Natural killer cell treated with Interleukin-12 subunit alpha and Interleukin-12 subunit beta and Interleukin-15 and Interleukin-18, amount 100 ng/mL, for 72 hours (primary cell): ENCODE measurements around the gene UQCRH. TPM values are rescaled to one million over a fixed set of nuclear protein-coding genes. Genes with fewer than 3 reads are reported as not detected.

Experiments used
- ATAC-seq, 2 donors: fragments of 150-1000 bp; cut with Tn5 transposase in 1 of 2; sonication (Bioruptor Pico), chemical (Tn5 transposase) in 1 of 2; 2 replicates each; pipeline ENCODE4 v1.10.0; 2021
- DNase-seq: peaks from one replicate; pipeline ENCODE4 v3.0.0; 2022; ENCODE audit warnings: low spot score
- H3K27ac Mint-ChIP-seq, 2 donors: 1 replicate in 1 of 2; 2 replicates in 1 of 2; pipeline ENCODE4 v1.8.0; 2022; ENCODE audit warnings: mixed read lengths in 2 of 2, mild to moderate bottlenecking in 1 of 2, moderate library complexity in 1 of 2
- H3K27me3 Mint-ChIP-seq, 2 donors: 1 replicate in 1 of 2; 2 replicates in 1 of 2; pipeline ENCODE4 v1.8.0; 2022; ENCODE audit warnings: mixed read lengths in 2 of 2
- H3K36me3 Mint-ChIP-seq: one replicate; pipeline ENCODE4 v1.8.0; 2022; ENCODE audit warnings: mixed read lengths
- H3K4me1 Mint-ChIP-seq, 2 donors: 1 replicate in 1 of 2; 2 replicates in 1 of 2; pipeline ENCODE4 v1.8.0; 2022; ENCODE audit warnings: low read depth in 2 of 2, mixed read lengths in 2 of 2, mild to moderate bottlenecking in 1 of 2
- H3K4me3 Mint-ChIP-seq: one replicate; pipeline ENCODE4 v1.8.0; 2022; ENCODE audit warnings: mixed read lengths
- H3K9me3 Mint-ChIP-seq: 2 replicates; pipeline ENCODE4 v1.8.0; 2022; ENCODE audit warnings: mixed read lengths
- total RNA-seq, 2 donors: library from RNA; stranded (reverse); gene quantifications; one replicate each; pipeline ENCODE4 v1.2.3, GENCODE V29; 2022

The UQCRH gene
- total RNA-seq: 100 to 1,000 TPM; 236 to 253 TPM

- peak; percentile 89 to 94 for ATAC-seq
- H3K9me3 Mint-ChIP-seq: no peaks in the 10 kb centered on the region
- peaks cover 6% of the 10 kb centered on the region for H3K36me3 Mint-ChIP-seq
- peaks cover 37 to 39% of the 10 kb centered on the region in 2 donors for H3K4me1 Mint-ChIP-seq
- peak within 1 kb of the TSS; percentile 99 for H3K4me3 Mint-ChIP-seq
- peak; percentile 96 for DNase-seq
- peak within 1 kb of the TSS; percentile 95 to 98 for H3K27ac Mint-ChIP-seq
- H3K27me3 Mint-ChIP-seq: no peaks in the 10 kb centered on the region
Measured at GRCh38 chr1:46303038-46303871, at the start of gene UQCRH, which contains the start of gene LRRC41. Gene UQCRH (plus strand): TSS chr1:46303698. CDS start chr1:46303767, 69 bp downstream. Gene LRRC41 (minus strand): TSS chr1:46303616. CDS start chr1:46303322, 294 bp downstream.

- H3K27ac Mint-ChIP-seq: no peak overlapping the region
- DNase-seq (no peak), ATAC-seq (no peak)
- no peaks in the 10 kb centered on the region for H3K4me1 Mint-ChIP-seq
- no peaks in the 10 kb centered on the region for H3K9me3 Mint-ChIP-seq
- H3K36me3 Mint-ChIP-seq: peaks cover 9% of the 10 kb centered on the region
- H3K4me3 Mint-ChIP-seq: no peak overlapping the region
- H3K27me3 Mint-ChIP-seq: no peaks in the 10 kb centered on the region
Measured at GRCh38 chr1:46254668-46255067, 48.8 kb upstream of the UQCRH start.

- Mint-ChIP-seq H3K4me3 (no peak overlapping the region), H3K36me3 (peaks cover 9% of the 10 kb centered on the region), H3K4me1 (no peaks in the 10 kb centered on the region), H3K27ac (no peak overlapping the region), H3K9me3 (no peaks in the 10 kb centered on the region), H3K27me3 (no peaks in the 10 kb centered on the region)
- no peak for ATAC-seq
- DNase-seq: no peak
Measured at GRCh38 chr1:46256523-46256922, 47.0 kb upstream of the UQCRH start.

GRCh38 chr1:46262508-46262907 is 41.0 kb upstream of the UQCRH start:
- Mint-ChIP-seq H3K27me3 (no peaks in the 10 kb centered on the region), H3K4me1 (peaks cover 0 to 3% of the 10 kb centered on the region in 2 donors), H3K27ac (no peak overlapping the region), H3K9me3 (no peaks in the 10 kb centered on the region), H3K36me3 (peaks cover 7% of the 10 kb centered on the region), H3K4me3 (no peak overlapping the region)
- no peak for ATAC-seq
- DNase-seq: no peak

- Mint-ChIP-seq H3K9me3 (no peaks in the 10 kb centered on the region), H3K4me1 (peaks cover 0 to 3% of the 10 kb centered on the region in 2 donors), H3K27ac (no peak overlapping the region), H3K4me3 (no peak overlapping the region), H3K36me3 (peaks cover 7% of the 10 kb centered on the region), H3K27me3 (no peaks in the 10 kb centered on the region)
- no peak for ATAC-seq
- DNase-seq: no peak
Measured at GRCh38 chr1:46263146-46263545, 40.4 kb upstream of the UQCRH start.

- no peak for ATAC-seq
- no peaks in the 10 kb centered on the region for H3K27me3 Mint-ChIP-seq
- DNase-seq: no peak
- peaks cover 0 to 3% of the 10 kb centered on the region in 2 donors for H3K4me1 Mint-ChIP-seq
- no peak overlapping the region for H3K4me3 Mint-ChIP-seq
- H3K27ac Mint-ChIP-seq: no peak overlapping the region
- H3K9me3 Mint-ChIP-seq: no peaks in the 10 kb centered on the region
- peaks cover 4% of the 10 kb centered on the region for H3K36me3 Mint-ChIP-seq
Measured at GRCh38 chr1:46268578-46268977, 34.9 kb upstream of the UQCRH start.

- no peaks in the 10 kb centered on the region for H3K9me3 Mint-ChIP-seq
- no peak for ATAC-seq
- peaks cover 4% of the 10 kb centered on the region for H3K36me3 Mint-ChIP-seq
- no peaks in the 10 kb centered on the region for H3K4me1 Mint-ChIP-seq
- no peaks in the 10 kb centered on the region for H3K27me3 Mint-ChIP-seq
- no peak overlapping the region for H3K4me3 Mint-ChIP-seq
- DNase-seq: no peak
- no peak overlapping the region for H3K27ac Mint-ChIP-seq
Measured at GRCh38 chr1:46274225-46275029, 29.1 kb upstream of the UQCRH start.

GRCh38 chr1:46275030-46275337 is 28.5 kb upstream of the UQCRH start:
- Mint-ChIP-seq H3K4me1 (no peaks in the 10 kb centered on the region), H3K27ac (no peak overlapping the region), H3K27me3 (no peaks in the 10 kb centered on the region), H3K36me3 (peaks cover 4% of the 10 kb centered on the region), H3K4me3 (no peak overlapping the region), H3K9me3 (no peaks in the 10 kb centered on the region)
- DNase-seq: no peak
- ATAC-seq: no peak

GRCh38 chr1:46277658-46278373 is 25.7 kb upstream of the UQCRH start:
- DNase-seq (no peak), ATAC-seq (no peak)
- no peaks in the 10 kb centered on the region for H3K9me3 Mint-ChIP-seq
- no peaks in the 10 kb centered on the region for H3K27me3 Mint-ChIP-seq
- H3K4me3 Mint-ChIP-seq: no peak overlapping the region
- H3K36me3 Mint-ChIP-seq: peaks cover 4% of the 10 kb centered on the region
- H3K4me1 Mint-ChIP-seq: no peaks in the 10 kb centered on the region
- H3K27ac Mint-ChIP-seq: no peak overlapping the region

GRCh38 chr1:46278807-46279206 is 24.7 kb upstream of the UQCRH start:
- H3K4me3 Mint-ChIP-seq: no peak overlapping the region
- H3K4me1 Mint-ChIP-seq: no peaks in the 10 kb centered on the region
- ATAC-seq (no peak), DNase-seq (no peak)
- H3K27me3 Mint-ChIP-seq: no peaks in the 10 kb centered on the region
- H3K27ac Mint-ChIP-seq: no peak overlapping the region
- H3K36me3 Mint-ChIP-seq: peaks cover 11% of the 10 kb centered on the region
- H3K9me3 Mint-ChIP-seq: no peaks in the 10 kb centered on the region

GRCh38 chr1:46280092-46280491 is 23.4 kb upstream of the UQCRH start:
- H3K36me3 Mint-ChIP-seq: peaks cover 21% of the 10 kb centered on the region

GRCh38 chr1:46281021-46281420 is 22.5 kb upstream of the UQCRH start:
- DNase-seq: no peak
- no peak overlapping the region for H3K4me3 Mint-ChIP-seq
- no peaks in the 10 kb centered on the region for H3K9me3 Mint-ChIP-seq
- ATAC-seq: no peak
- H3K4me1 Mint-ChIP-seq: no peaks in the 10 kb centered on the region
- no peaks in the 10 kb centered on the region for H3K27me3 Mint-ChIP-seq
- peaks cover 21% of the 10 kb centered on the region for H3K36me3 Mint-ChIP-seq
- no peak overlapping the region for H3K27ac Mint-ChIP-seq

More at GRCh38 chr1:46280092-46280491, 23.4 kb upstream of the UQCRH start:
- no peaks in the 10 kb centered on the region for H3K4me1 Mint-ChIP-seq
- no peaks in the 10 kb centered on the region for H3K27me3 Mint-ChIP-seq
- no peak overlapping the region for H3K27ac Mint-ChIP-seq
- no peaks in the 10 kb centered on the region for H3K9me3 Mint-ChIP-seq
- DNase-seq (no peak), ATAC-seq (no peak)
- no peak overlapping the region for H3K4me3 Mint-ChIP-seq

- Mint-ChIP-seq H3K27me3 (no peaks in the 10 kb centered on the region), H3K36me3 (peaks cover 21% of the 10 kb centered on the region), H3K4me1 (peaks cover 7% of the 10 kb centered on the region in 2 donors), H3K9me3 (no peaks in the 10 kb centered on the region), H3K4me3 (no peak overlapping the region), H3K27ac (no peak overlapping the region)
- DNase-seq: no peak
- no peak for ATAC-seq
Measured at GRCh38 chr1:46284058-46284457, 19.4 kb upstream of the UQCRH start.
